Superior temporal gyrus (tissue), 1 donor: ENCODE results near the gene OR4A47.
"Not testable (repeated sequence)": the region's sequence is repeated elsewhere in the genome, so short reads cannot be mapped to it uniquely, and the experiment has no call there.

Experiments
- DNase-seq: peaks from one replicate; pipeline ENCODE4 v3.0.0-alpha.2; 2016; ENCODE audit errors: extremely low spot score

OR4A47 gene, protein sequence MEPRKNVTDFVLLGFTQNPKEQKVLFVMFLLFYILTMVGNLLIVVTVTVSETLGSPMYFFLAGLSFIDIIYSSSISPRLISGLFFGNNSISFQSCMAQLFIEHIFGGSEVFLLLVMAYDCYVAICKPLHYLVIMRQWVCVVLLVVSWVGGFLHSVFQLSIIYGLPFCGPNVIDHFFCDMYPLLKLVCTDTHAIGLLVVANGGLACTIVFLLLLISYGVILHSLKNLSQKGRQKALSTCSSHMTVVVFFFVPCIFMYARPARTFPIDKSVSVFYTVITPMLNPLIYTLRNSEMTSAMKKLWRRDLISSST

DNA sequence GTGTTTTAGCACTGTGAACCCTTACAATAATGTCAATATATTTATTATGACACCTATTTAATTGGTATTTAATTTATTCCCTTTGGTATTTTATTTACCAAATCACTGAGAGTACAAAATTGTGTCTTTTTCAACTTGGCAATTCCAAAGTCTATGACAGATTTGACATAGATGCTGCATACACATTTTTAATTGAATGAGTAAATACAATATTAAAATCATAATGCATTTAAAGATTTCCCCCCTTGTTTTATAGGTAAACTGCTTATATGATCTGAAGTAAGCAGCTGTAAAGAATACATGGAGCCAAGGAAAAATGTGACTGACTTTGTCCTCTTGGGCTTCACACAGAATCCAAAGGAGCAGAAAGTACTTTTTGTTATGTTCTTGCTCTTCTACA, at the start of gene OR4A47:
TSS of gene OR4A47 (plus strand) at position 301 of the 400 bp plus-strand sequence. CDS start at position 301, 0 bp downstream.
- DNase-seq: not testable (repeated sequence)

DNA sequence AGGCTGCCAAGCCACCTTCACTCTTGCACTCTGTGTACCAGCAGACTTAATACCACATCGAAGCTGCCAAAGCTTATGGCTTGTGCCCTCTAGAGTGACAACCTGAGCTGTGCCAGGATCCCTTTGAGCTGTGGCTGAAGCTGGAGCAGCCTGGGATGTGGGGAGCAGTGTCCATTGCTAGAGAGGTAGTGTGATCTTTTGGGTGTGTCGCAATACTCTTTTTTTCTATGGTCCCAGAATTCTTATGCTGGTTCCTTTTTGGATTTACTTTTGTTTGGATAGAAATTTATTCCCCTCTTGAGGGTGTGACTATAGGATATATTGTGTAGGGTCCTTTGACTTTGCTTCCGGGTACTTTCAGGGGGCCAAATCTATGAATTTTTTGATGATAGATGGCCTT, 32.7 kb upstream of the OR4A47 start:
- not testable (repeated sequence) for DNase-seq

DNA sequence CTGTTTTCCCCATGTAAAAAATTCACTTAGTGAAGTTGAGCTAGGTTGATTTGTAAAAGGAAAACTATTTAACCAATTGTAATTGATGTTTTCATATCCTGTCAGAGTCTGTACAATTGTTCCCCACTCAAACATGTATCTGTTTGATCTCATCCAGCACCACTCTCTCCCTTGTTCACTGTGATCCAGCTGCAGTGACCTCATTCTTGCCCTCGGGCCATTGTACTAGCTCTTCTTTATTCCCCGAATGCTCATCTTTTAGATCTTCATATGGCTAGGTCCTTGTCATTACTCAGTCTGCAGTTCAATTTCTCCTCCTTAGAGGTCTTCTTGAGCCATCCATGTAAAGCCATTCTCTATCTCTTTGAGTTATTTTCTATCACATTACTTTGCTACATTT, 14.6 kb upstream of the OR4A47 start:
- DNase-seq: peak; percentile 33

DNA sequence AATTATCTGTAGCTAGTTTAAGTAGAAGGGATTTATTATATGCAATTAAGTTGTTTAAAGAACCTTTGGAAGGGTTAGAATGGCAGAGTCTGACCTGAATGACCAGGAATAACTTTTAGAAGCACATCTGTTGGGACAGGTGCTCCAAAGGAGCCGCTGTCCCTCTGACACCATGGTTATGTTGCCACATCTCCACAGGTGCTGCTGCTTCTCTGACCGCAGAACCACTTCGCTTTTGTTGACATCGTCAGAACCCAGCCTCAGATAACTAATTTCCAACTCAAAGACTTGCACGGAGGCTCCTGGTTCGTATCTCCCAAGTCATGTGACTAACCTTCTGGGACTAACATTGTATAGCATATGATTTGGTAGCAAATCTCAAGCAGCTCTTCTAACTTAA, 13.9 kb upstream of the OR4A47 start:
- DNase-seq: not testable (repeated sequence)

DNA sequence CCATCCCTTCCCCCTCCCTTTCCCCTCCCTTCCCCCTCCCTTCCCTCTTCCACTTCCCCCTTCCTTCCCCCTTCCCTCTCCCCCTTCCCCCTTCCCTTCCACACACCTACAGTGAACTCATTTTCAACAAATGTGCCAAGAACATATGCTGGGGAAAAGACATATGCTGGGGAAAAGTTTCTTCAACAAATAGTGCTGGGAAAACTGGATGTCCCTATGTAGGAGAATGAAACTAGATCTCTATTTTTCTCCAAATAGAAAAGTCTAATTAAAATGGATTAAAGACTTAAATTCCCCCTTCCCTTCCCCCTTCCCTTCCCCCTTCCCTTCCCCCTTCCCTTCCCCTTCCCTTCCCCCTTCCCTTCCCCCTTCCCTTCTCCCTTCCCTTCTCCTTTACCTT, 17.6 kb downstream of the OR4A47 start:
- DNase-seq: not testable (repeated sequence)

DNA sequence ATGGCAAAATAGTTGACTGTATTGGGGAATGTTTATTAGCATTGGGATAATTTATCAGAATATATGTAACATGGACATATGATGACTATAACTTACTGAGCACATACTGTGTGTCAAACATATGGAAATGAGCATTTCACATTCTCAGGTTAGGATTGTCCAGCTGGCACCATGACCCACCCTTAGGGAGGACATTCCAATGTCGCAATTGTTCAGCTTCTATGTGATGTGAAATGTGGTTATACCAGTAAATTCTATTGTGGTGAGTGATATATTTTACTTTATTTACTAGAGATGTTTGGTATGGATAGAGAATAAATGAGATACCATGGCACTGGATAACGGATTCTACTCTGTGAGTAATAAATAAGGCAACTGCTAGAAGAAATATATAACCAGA, 50.4 kb downstream of the OR4A47 start:
- DNase-seq: no peak
